Ovary (tissue), 9 donors: Measurements from ENCODE around the gene ERO1B. TPM values are rescaled to one million over a fixed set of nuclear protein-coding genes. Genes with fewer than 3 reads are reported as not detected.

ENCODE experiments used
- DNase-seq, 5 donors: peaks; one replicate each; pipeline ENCODE4 v3.0.0-alpha.2; 2019 to 2020
- H3K27ac ChIP-seq, 2 donors: fragments of 200-600 bp; one replicate each; pipeline versions ENCODE4 v1.5.1 to v1.8.0; 2019 to 2022
- H3K27me3 ChIP-seq: fragments of 200-600 bp; one replicate; pipeline ENCODE4 v1.8.0; 2022
- H3K36me3 ChIP-seq: fragments of 200-600 bp; sonication (generic); one replicate; pipeline ENCODE4 v1.5.1; 2019
- H3K4me1 ChIP-seq: one replicate; pipeline ENCODE4 v1.8.1; 2013; ENCODE audit warnings: mild to moderate bottlenecking, moderate library complexity; ENCODE audit not compliant: insufficient read depth
- H3K4me3 ChIP-seq: fragments of 200-600 bp; sonication (generic); one replicate; pipeline ENCODE4 v1.5.1; 2017
- H3K9me3 ChIP-seq, 2 donors: fragments of 200-600 bp in 1 of 2; sonication (generic) in 1 of 2; one replicate each; pipeline versions ENCODE4 v1.5.1 to v1.8.1; 2013 to 2019; ENCODE audit warnings: mild to moderate bottlenecking in 1 of 2, moderate library complexity in 1 of 2
- CTCF ChIP-seq, 3 donors: fragments of 450-650 bp in 2 of 3; fragments of 200-600 bp in 1 of 3; IDR thresholded peaks; one replicate each; pipeline versions ENCODE4 v1.5.1 to v1.8.0; 2016 to 2022; ENCODE audit warnings: antibody characterized with exemption in 3 of 3, mild to moderate bottlenecking in 1 of 3
- EP300 ChIP-seq: sonication (generic); formaldehyde crosslinking; IDR thresholded peaks from one replicate; pipeline ENCODE4 v1.6.1; 2017; ENCODE audit warnings: antibody characterized with exemption
- POLR2A ChIP-seq: fragments of 450-650 bp; IDR thresholded peaks from one replicate; pipeline ENCODE4 v1.6.1; 2017; ENCODE audit warnings: antibody characterized with exemption, mild to moderate bottlenecking, moderate library complexity
- WGBS, 3 donors: extraction: QIAGEN DNeasy Blood & Tissue Kit in 1 of 3; methylation state at CpG; one replicate each; pipeline versions ENCODE4 v1.1.5 to v1.1.7; 2013 to 2017; 5-methylcytosine and 5-hydroxymethylcytosine counted together
- intact Hi-C, 4 donors: fragments of 100-400 bp; cut with DNase I; formaldehyde crosslinking; loops; one replicate each; pipeline versions ENCODE4 v1.11.0 to v1.15.1; 2022 to 2023
- polyA plus RNA-seq, 2 donors: library from polyadenylated mRNA; stranded (reverse); fragments of 200-250 nt in 1 of 2; fragments of 350-450 nt in 1 of 2; fragmentation: Illumina TruSeq in 1 of 2; extraction: RNeasy Lipid Tissue Mini Kit (QIAGEN cat#74804) in 1 of 2; gene quantifications; one replicate each; pipeline ENCODE4 v1.2.3, GENCODE V29; 2013 to 2014
- total RNA-seq, 7 donors: library from RNA; depleted of rRNA in 2 of 7; stranded (reverse); fragments of >200 nt in 2 of 7; fragmentation: NEBNext Ultra II Directional in 3 of 7; extraction: Animal tissue kit (Norgen Biotek cat#: 25700) in 3 of 7; gene quantifications; one replicate each; pipeline versions ENCODE4 v1.1.0 to v1.2.4, GENCODE V29; 2016 to 2023
- donor health status: DM: no; HTN: no; CAD: no; lungs with moderate emphysema.
- donor health status: DM: no; HTN: no; CAD: no.
- donor health status: Bipolar disorder and iron deficiency.
- donor health status: DM: yes; HTN: yes; CAD: no.
- donor health status: DM: no; HTN: no; CAD: no.
- donor health status: DM: yes; HTN: yes; CAD: no.

The ERO1B gene
- total and polyA plus RNA-seq, 9 donors, result 4.8 to 15.4 (median 5.8) TPM

DNA sequence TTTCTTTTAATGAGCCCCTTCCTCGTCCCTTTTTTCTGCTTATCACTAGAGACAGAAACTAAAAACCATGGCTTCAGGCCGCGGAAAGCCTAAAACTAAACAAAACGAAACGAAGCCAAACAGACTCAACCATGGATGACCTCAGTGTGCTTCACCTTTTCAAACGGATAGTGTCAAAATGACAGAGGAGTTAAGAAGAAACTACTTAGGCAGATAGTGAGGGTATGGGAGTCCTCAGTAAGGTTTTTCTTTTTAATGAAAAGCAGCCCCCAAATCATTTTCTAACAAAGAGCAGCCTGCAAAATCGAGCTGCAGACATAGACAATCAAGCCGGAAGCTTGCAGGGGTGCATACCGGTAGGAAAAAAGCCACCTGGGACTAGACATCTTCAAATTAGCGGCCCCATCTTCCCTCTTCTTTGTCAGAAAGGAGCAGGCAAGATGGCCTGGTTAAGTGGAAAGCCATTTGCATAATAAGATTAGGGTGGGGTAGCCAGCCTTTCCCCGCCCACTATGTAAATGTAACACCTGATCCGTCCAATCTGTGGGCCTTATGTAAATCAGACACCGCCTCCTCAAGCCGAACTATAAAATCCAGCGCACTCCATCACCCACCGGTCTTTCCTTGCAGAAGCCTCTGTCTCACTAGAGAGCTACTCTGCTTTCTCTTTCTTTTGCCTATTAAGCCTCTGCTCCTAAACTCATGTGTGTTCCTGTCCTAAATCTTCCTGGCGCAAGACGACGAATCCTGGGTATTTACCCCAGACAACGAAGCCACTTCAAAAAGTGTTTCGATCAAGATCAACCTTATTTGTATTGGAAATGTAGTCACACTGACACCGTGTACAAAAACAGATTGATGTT lies 6.2 kb upstream of the ERO1B start:
- Histone ChIP-seq H3K27ac (no peak overlapping the region), H3K9me3 (no peaks in the 10 kb centered on the region), H3K36me3 (no peaks in the 10 kb centered on the region), H3K4me1 (no peaks in the 10 kb centered on the region), H3K4me3 (peak overlapping the region; percentile 3), H3K27me3 (no peaks in the 10 kb centered on the region)
- 40 to 64% (median 46%) methylated on average over 22 of the region's 22 CpGs for WGBS, 3 donors
- TF ChIP-seq POLR2A (peak; percentile 63), CTCF (IDR thresholded peaks at IDR 0.05) (no peak)
- peak in 4 of 5 donors; percentile 72 to 83 (median 76) for DNase-seq
- intact Hi-C loops, result loop anchor here in 1 of 4 donors (10.0 kb wide), 1 partner anchor 237 kb away; the partner anchor contains the start of gene LGALS8

DNA sequence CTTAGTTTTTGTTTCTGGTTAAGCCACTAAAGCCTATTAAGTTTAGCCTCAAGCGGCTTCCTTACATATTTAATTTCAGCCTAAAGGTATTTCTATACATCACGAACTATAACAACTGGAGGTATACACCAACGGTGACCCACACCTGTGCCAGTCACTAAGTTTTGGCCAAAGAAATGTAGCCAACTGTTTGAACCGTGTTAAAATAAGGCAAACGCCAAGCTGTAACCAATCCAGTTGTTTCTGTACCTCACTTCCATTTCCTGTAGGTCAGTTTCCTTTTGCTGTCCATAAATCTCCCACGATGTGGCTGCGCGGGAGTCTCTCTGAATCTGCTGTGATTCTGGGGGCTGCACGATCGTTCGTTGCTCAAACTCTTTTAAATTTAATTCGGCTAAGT lies 5.6 kb upstream of the ERO1B start:
- 51 to 59% (median 53%) methylated on average over 12 of the region's 12 CpGs for whole genome bisulfite sequencing, 3 donors
- no peaks in the 10 kb centered on the region for H3K36me3 ChIP-seq
- intact Hi-C loops, result loop anchor here in 1 of 4 donors (10.0 kb wide), 1 partner anchor 237 kb away; the partner anchor contains the start of gene LGALS8
- no peak for DNase-seq
- H3K4me1 ChIP-seq, result no peaks in the 10 kb centered on the region
- no peaks in the 10 kb centered on the region for H3K9me3 ChIP-seq
- TF ChIP-seq POLR2A (no peak), EP300 (no peak), CTCF (IDR thresholded peaks at IDR 0.05) (no peak)
- H3K4me3 ChIP-seq, result no peak overlapping the region
- no peak overlapping the region for H3K27ac ChIP-seq
- no peaks in the 10 kb centered on the region for H3K27me3 ChIP-seq

DNA sequence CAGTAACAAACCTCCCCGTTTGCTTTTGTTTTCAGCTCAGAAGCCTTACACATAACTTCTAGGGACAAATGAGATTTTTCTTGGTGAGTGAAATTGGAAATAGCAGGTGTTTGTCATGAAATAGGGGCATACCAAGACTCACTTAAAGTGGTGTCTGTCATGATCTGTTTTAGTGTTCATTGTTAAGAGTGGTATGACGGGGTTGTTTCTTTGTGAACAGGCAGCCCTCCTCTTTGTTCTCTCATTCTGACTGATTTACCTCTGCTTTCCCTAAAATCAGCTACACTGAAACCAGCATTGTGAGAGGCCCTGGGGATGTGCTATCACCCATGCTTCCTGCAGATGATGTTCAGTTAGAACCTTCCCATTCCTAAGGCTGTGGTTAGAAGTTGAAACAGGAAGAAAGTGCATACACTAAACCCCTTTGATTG lies 2.5 kb upstream of the ERO1B start:
- intact Hi-C loops, result loop anchor here in 1 of 4 donors (10.0 kb wide), 1 partner anchor 240 kb away; the partner anchor contains the start of gene LGALS8
- H3K4me1 ChIP-seq, result peaks cover 1% of the 10 kb centered on the region
- H3K9me3 ChIP-seq, result no peaks in the 10 kb centered on the region
- no peak overlapping the region for H3K27ac ChIP-seq
- no peak for DNase-seq
- H3K27me3 ChIP-seq, result no peaks in the 10 kb centered on the region
- TF ChIP-seq EP300, result no peak
- TF ChIP-seq CTCF (IDR thresholded peaks at IDR 0.05), result no peak
- TF ChIP-seq POLR2A, result no peak
- H3K36me3 ChIP-seq, result no peaks in the 10 kb centered on the region
- WGBS, 3 donors, result 66 to 68% (median 67%) methylated on average over 2 of the region's 2 CpGs
- H3K4me3 ChIP-seq, result no peak overlapping the region

DNA sequence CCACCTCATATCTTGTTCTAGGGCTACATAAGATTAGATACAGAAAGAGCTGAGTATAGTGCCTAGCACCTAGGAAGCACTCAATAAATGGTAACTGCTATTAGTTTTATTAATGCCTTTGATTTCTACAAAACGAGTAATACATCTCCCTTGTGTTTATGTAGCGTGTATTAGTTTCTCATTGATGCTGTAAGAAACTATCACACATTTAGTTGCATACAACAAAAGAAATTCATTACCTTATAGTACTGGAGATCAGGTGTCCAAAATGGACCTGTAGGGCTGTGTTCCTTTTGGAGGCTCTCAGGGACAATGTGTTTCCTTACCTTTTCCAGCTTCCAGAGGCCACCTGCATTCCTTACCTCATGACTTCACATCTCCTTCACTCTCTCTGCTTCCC lies 961 bp upstream of the ERO1B start:
- 52 to 55% (median 52%) methylated on average over 2 of the region's 2 CpGs for WGBS, 3 donors
- Histone ChIP-seq H3K4me3 (peak overlapping the region; percentile 99), H3K36me3 (no peaks in the 10 kb centered on the region), H3K27ac (no peak overlapping the region), H3K9me3 (no peaks in the 10 kb centered on the region), H3K27me3 (no peaks in the 10 kb centered on the region), H3K4me1 (peaks cover 1% of the 10 kb centered on the region)
- no peak for TF ChIP-seq CTCF (IDR thresholded peaks at IDR 0.05)
- intact Hi-C loops, result loop anchor here in 1 of 4 donors (10.0 kb wide), 1 partner anchor 242 kb away; the partner anchor contains the start of gene LGALS8
- no peak for DNase-seq
